ENCODE results near the gene CELF5.

Gene CELF5

DNA sequence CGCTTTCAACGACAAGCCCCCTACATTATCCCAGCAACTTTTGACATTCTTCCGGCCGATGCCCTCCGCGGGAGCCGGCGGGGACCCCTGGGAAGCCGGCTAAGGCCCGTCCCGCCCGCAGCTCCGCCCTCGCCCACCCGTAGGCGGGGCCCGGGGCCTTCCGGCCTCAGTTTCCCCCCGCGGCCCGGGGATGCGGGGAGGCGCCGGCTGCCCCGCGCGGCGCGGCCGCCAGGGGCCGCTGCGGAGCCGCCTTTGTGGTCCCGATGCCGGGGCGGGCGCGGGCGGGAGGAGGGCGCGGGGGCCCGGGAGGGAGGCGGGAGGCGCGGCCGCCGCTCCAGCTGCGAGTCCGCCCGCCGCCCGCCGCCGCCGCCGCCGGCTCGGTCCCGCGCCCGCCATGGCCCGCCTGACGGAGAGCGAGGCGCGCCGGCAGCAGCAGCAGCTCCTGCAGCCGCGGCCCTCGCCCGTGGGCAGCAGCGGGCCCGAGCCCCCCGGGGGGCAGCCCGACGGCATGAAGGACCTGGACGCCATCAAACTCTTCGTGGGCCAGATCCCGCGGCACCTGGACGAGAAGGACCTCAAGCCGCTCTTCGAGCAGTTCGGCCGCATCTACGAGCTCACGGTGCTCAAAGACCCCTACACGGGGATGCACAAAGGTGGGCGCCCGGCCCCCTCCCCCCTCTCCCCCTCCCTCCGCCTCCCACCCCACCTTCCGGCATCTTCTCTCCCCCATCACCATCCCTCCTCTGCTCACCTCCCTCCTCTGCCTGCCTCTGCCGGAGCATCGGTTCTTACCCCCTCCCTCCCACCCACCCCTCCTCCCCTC is at the start of gene CELF5:
Gene CELF5 (plus strand): TSS at position 316 of the 823 bp plus-strand sequence. CDS start 79 bp downstream, at position 395.
- peak; percentile 11 for DNase-seq (ENCODE audit: low read depth)
- no peak within 1 kb of the TSS for H3K4me3 ChIP-seq (ENCODE audit: low read depth, low read length)
- TF ChIP-seq, protein P1, sequence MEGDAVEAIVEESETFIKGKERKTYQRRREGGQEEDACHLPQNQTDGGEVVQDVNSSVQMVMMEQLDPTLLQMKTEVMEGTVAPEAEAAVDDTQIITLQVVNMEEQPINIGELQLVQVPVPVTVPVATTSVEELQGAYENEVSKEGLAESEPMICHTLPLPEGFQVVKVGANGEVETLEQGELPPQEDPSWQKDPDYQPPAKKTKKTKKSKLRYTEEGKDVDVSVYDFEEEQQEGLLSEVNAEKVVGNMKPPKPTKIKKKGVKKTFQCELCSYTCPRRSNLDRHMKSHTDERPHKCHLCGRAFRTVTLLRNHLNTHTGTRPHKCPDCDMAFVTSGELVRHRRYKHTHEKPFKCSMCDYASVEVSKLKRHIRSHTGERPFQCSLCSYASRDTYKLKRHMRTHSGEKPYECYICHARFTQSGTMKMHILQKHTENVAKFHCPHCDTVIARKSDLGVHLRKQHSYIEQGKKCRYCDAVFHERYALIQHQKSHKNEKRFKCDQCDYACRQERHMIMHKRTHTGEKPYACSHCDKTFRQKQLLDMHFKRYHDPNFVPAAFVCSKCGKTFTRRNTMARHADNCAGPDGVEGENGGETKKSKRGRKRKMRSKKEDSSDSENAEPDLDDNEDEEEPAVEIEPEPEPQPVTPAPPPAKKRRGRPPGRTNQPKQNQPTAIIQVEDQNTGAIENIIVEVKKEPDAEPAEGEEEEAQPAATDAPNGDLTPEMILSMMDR (conservative IDR thresholded peaks at IDR 0.05; ENCODE audit: low read depth, low read length), result peak; percentile 21

DNA sequence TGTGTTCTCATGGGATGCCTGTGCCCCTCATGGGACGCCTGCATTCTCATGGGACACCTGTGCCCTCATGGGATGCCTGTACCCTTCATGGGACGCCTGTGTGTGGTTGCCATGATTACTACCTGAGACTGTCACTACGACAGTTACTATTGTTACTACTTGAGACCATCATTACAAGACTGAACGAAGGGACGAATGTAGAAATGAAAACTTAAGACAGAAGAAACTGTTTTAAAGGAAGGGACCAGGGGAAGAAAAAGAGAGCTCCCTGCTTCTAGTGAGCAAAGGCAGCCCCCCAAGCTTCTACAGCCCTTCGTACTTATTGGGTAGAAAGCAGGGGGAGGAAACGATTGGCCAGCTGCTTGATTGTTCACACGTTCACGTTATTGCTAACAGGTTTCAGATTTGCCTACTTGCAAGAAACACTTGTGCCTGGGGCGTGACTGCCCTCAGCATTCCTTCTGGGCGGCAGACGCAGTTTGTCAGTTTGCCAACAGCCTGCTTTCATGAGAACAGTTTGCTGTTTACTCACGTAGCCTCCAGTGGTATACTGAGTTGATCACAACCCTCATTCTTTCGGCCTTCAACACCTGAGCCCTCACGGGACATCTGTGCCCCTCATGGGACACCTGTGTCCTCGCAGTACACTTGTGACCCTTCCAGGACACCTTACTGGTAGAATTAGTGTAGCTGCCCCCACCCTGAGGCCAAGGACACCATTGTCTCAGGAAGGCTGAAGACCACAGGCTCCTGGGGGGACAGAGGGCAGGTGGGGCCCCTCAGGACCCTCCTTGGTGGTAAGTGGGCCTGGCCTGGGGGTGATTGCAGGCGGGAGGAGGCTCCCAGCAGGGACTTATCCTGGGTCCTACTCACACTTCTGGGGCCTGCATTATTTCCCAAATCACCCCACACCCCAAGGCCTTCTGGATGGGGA is 48.4 kb upstream of the CELF5 start:
- peak; percentile 64 for DNase-seq (ENCODE audit: low read depth)
- TF ChIP-seq, protein P1 (conservative IDR thresholded peaks at IDR 0.05; ENCODE audit: low read depth, low read length), result no peak

DNA sequence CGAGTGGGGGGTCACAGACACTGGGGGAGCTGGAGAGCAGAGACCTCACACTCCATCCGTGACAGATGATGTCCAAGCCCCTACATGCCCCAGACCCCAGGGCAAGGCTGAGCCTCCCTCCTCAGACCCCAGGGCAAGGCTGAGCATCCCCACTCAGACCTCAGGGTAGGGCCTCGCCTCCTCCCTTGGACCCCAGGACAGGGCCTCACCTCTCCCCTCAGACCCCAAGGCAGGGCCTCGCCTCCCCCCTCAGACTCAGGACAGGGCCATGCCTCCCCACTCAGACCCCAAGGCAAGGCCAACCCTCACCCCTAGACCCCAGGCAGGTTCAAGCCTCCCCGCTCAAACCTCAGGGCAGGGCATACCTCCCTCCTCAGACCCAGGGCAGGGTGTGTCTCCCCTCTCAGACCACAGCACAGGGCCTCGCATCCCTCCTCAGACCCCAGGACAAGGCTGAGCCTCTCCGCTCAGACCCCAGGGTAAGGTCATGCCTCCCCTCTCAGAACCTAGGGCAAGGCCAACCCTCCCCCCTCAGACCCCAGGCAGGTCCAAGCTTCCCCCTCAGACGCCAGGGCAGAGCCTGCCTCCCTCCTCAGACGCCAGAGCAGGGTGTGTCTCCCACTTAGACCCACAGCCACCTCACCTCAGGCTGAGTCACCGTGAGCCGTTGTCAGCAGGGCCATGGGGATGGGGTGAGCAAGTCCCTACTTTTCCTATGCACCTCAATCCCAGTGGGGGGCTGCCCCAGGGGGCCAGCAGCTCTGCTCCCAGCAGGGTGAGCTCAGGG is 47.6 kb upstream of the CELF5 start:
- no peak overlapping the region for H3K4me3 ChIP-seq (ENCODE audit: low read depth, low read length)

More for the DNA sequence above, 48.4 kb upstream of the CELF5 start:
- no peak overlapping the region for H3K4me3 ChIP-seq (ENCODE audit: low read depth, low read length)

DNA sequence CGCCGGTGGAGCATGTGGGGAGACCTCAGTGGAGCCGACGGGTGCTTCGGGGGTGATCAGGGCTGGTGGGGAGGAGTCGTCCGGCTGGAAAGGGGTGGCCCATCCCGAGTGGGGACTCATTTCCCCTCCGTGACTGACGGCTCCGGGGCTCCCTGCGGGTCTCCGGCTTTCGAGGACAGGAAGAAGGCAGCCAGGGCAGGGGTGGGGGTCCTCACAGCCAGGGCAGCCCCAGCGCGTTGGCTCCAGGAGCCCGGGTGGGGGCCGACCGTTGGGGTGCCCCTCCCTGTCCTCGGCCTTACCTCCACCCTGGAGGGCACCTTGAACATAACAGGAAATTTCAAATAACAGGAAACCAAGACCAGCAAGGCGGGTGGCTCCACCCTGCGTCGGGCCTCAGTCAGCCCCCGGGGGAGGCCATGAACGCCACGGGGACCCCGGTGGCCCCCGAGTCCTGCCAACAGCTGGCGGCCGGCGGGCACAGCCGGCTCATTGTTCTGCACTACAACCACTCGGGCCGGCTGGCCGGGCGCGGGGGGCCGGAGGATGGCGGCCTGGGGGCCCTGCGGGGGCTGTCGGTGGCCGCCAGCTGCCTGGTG is 46.0 kb upstream of the CELF5 start, which contains the start of gene S1PR4:
Gene S1PR4 (plus strand): TSS at position 393 of the 596 bp plus-strand sequence. CDS start 24 bp downstream, at position 417.
- no peak within 1 kb of the TSS for H3K4me3 ChIP-seq (ENCODE audit: low read depth, low read length)
- TF ChIP-seq, protein P1 (conservative IDR thresholded peaks at IDR 0.05; ENCODE audit: low read depth, low read length), result no peak
- DNase-seq (ENCODE audit: low read depth), result no peak

More for the DNA sequence above, 47.6 kb upstream of the CELF5 start:
- DNase-seq (ENCODE audit: low read depth), result peak; percentile 23
- TF ChIP-seq, protein P1 (conservative IDR thresholded peaks at IDR 0.05; ENCODE audit: low read depth, low read length), result no peak

DNA sequence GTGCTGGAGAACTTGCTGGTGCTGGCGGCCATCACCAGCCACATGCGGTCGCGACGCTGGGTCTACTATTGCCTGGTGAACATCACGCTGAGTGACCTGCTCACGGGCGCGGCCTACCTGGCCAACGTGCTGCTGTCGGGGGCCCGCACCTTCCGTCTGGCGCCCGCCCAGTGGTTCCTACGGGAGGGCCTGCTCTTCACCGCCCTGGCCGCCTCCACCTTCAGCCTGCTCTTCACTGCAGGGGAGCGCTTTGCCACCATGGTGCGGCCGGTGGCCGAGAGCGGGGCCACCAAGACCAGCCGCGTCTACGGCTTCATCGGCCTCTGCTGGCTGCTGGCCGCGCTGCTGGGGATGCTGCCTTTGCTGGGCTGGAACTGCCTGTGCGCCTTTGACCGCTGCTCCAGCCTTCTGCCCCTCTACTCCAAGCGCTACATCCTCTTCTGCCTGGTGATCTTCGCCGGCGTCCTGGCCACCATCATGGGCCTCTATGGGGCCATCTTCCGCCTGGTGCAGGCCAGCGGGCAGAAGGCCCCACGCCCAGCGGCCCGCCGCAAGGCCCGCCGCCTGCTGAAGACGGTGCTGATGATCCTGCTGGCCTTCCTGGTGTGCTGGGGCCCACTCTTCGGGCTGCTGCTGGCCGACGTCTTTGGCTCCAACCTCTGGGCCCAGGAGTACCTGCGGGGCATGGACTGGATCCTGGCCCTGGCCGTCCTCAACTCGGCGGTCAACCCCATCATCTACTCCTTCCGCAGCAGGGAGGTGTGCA is 45.3 kb upstream of the CELF5 start:
- no peak overlapping the region for H3K4me3 ChIP-seq (ENCODE audit: low read depth, low read length)
- no peak for DNase-seq (ENCODE audit: low read depth)
- TF ChIP-seq, protein P1 (conservative IDR thresholded peaks at IDR 0.05; ENCODE audit: low read depth, low read length), result no peak

All from choroid plexus epithelial cell (primary cell).